HG03108 (cell line): Measurements from ENCODE around the gene SOWAHC.
A peak's percentile ranks its signal among the peaks of the same experiment; 100 is the strongest.
"Not testable (repeated sequence)": the region's sequence is repeated elsewhere in the genome, so short reads cannot be mapped to it uniquely, and the experiment has no call there.

Experiments
- ATAC-seq: cut with Tn5 transposase; IDR thresholded peaks from one replicate; pipeline ENCODE4 v1.9.1; 2021; ENCODE audit warnings: moderate library complexity; ENCODE audit not compliant: unreplicated experiment

Gene SOWAHC, protein sequence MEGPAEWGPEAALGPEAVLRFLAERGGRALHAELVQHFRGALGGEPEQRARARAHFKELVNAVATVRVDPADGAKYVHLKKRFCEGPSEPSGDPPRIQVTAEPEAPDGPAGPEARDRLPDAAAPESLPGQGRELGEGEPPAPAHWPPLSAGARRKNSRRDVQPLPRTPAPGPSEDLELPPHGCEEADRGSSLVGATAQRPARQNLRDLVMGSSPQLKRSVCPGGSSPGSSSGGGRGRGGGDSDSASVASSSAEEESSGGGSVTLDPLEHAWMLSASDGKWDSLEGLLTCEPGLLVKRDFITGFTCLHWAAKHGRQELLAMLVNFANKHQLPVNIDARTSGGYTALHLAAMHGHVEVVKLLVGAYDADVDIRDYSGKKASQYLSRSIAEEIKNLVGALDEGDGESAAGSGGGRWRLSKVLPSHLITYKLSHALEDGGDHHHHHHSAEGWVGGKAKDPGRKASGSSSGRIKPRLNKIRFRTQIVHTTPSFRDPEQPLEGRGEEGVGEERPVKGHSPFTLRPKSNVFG

DNA sequence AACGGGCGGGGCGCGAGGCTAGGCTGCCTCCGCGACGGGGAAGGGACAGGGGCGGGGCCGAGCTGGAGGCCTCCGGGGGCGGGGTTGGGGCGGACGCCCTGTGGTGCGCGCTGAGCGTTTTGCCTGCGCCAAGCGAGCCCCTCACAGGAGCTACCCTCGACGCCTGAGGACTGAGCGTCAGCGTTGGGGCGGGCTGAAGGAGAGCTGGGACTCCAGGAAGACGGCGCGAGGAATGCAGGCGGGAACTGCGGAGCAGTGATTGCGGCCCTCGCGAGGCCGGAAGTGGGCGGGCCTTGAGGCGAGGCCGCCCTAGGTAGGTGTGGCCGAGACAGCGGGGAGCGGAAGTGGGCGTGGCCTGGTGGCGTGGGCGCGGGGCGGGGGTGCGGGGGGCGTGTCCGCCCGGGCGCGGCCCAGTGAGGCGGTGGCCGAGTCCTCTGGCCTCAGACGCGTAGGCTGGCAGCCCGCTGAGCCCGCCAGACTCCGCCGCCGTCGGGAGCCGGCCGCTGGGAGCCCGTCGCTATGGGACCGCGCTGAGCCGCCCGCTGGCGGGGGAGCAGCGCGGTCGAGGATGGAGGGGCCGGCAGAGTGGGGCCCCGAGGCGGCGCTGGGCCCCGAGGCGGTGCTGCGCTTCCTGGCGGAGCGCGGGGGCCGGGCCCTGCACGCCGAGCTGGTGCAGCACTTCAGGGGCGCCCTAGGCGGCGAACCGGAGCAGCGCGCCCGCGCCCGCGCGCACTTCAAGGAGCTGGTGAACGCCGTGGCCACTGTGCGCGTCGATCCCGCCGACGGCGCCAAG, at the start of gene SOWAHC, which contains the start of gene SEPTIN10:
Gene SOWAHC, plus strand, starts transcription at position 443 of the 793 bp plus-strand sequence. Its CDS starts 126 bp downstream, at position 569.
Gene SEPTIN10, minus strand, starts transcription at position 45 of the 793 bp plus-strand sequence. CDS start 139 bp downstream, outside the sequence.
- ATAC-seq: peak; percentile 77

DNA sequence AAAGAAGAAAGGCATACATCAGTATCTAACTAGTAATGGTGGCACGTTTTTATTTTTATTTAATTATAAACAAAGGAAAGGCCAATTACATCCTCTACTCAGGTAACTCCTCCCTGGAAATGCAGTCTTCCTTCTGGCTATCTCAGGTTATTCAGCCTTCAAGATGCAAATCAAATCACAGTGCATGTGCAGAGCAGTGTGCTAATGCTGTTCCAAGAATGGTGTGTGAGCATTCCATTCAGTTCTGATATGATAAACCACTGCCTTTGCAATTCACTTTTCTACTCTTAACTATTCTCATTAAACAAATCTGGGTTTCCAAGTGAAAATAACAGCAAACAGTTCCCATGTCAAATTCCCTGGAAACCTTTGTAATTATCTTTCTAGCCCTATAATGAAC, 38.8 kb upstream of the SOWAHC start:
- ATAC-seq: no peak

DNA sequence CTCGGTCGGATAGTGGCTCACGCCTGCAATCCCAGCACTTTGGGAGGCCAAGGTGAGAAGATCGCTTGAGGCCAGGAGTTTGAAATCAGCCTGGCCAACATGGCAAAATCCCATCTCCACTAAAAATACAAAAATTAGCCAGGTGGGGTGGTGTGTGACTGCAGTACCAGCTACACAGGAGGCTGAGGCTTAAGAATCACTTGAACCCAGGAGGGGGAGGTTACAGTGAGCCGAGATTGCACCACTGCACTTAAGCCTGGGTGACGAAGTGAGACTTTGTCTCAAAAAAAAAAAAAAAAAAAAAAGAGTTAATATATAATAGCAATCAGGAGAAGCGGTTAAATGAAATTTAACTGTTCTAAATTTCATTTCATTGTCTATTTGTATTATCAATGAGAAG, 36.5 kb upstream of the SOWAHC start:
- not testable (repeated sequence) for ATAC-seq

DNA sequence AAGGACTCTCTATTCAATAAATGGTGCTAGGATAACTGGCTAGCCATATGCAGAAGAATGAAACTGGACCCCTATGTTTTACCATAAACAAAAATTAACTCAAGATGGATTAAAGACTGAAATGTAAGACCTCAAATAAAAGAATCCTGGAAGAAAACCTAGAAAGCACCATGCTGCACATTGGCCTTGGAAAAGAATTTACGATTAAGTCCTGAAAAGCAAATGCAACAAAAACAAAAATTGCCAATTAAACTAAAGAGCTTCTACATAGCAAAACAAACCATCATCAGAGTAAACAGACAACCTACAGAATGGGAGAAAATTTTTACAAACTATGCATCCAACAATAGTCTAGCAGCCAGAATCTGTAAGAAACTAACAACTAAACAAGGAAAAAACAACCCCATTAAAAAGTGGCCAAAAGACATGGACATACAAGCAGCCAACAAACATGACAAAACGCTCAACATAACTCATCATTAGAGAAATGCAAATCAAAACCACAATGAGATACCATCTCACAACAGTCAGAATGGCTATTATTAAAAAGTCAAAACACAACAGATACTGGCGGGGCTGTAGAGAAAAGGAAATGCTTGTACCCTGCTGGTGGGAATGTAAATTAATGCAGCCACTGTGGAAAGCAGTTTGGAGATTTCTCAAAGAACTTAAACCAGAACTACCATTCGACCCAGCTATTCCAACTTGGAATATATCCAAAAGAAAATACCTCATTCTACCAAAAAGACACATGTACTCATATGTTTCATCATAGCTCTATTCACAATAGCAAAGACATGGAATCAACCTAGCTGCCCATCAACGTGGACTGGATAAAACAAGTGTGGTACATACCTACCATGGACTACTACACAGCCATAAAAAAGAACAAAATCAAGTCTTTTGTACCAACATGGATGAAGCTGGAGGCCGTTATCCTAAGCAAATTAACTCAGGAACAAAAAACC, 31.0 kb upstream of the SOWAHC start:
- no peak for ATAC-seq

DNA sequence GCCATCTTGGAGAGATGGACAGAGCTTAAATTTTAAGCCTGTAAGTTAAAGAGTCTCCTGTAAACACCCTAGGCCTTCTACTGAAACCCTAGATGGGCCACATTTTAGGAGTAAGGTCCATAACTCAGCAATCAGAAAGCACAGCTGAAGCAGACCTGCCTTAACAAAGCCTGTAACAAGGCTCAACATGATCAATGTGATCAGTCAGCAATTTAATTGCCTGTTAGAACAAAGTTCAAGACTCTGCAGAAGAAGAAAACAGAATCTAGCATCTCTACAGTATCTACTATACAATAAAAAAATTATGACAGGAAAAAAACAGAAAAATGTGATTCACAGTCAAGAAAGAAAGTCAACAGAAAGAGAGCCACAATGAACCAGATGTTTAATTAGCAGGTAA, 27.5 kb upstream of the SOWAHC start:
- no peak for ATAC-seq

DNA sequence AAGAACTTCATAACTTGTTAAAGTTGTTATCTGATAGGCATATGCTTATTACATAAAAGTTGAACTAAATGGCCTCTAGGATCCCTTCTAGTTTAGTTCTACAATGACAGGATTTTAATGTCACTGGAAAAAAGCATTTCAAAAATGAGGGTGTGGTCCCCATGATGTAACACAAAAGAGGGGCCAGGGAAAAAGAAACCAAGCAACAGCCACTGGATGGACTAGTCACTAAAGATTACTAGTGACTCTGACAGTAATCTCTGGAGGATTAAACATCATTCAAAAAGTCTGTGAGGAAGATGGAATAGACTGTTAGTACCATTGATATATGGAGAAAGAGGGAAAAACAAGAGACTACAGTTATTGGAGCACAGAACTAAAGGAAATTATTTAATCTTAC, 23.0 kb upstream of the SOWAHC start:
- ATAC-seq: no peak

DNA sequence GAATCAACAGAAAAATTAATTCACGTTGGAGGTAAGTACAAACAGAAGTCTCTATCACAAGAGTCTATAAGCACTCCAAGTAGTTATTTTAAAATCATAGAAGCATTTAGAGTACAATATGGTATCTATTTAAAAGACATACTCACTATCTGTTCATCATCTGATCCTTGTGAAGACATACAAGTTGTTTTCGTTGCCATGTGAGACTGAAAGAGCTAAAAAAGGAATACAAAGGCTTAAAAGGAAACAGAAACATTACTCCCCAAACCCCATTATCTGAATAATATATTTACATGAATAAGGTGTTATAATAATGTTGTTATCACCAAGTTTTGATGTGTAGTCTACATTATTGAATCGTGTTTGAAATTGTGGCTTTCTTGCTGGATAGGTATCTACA, 21.3 kb upstream of the SOWAHC start:
- no peak for ATAC-seq

DNA sequence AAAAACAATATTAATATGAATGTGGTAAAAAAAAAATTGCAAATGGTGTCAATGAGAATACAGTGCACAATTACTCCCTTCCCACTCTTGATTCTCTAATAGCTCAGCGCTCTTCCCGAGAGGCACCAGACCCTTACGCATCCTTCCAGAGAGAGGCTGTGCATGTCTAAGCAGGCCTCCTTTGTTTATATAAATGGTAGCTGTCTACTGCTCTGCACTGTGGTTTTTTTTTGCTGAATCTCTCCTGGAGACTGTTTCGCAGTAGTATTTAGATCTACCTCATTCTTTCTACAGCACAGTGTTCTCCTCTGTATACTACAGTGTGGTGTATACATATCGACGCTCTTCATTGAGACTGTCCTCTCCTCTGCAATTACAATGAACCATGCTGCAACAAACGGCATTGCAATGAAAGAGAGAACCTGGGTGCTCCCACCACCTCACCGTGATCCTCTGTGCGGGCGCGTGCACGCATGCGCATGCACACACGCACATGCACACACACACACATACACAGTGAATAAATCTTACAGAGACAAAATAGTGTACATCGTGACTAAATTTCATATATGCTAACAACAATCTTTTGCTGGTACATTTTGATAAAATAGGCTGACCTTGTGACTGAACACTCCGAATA, 19.8 kb upstream of the SOWAHC start:
- no peak for ATAC-seq

DNA sequence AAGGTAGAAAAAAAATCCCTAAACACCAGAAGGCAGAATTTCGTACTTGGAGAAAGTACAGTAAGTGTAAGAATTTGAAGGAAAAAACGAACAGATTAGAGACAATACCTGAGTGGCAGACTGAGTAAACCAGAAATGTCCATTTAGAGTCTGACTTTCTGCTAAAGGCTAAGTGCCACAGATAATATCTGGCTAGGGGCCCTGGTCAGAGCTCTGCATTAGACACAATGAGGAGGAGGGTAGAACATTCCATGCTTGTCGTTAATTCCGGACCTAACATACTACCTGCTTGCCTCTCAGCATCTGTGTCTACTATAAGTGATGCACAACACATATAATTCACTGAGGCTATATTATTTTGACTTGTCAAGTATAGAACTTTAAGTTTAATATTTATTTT, 18.5 kb upstream of the SOWAHC start:
- ATAC-seq: no peak

DNA sequence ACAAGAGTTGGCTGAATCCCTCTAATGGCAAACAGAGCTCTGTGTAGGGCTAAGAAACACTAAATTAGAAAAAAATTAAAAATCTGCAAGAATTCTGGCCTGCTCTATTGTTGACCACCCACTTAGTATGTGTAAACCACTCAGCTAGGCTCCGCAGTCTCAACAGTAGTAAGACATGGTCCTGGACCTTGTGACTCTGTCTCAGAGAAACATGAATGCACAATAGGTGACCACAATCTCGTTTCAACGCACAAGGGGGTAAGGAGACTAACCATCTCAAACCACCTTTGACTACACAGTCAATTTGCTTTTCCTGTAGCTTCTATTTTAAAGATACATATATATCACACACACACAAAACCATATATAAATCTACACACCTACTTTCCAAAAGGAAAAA, 16.9 kb upstream of the SOWAHC start:
- ATAC-seq: no peak

DNA sequence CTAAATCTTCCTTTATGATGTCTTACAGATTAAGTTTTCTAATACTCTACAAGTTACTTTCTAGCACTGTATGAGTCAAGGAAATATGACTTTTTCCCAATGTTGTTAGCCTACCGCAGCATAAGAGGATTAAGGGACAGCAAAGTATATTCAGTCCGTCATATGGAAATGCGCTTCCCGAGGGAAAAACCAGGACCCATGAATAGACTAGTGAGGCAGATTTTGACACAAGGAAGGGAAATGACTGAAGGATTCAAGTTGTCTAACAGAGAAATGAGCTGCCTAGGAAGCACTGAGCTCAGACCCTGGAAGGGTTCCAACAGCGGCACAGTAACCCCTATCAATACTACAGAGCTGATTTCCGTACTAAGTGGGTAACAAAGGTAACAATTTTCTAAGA, 12.4 kb upstream of the SOWAHC start:
- ATAC-seq: no peak

DNA sequence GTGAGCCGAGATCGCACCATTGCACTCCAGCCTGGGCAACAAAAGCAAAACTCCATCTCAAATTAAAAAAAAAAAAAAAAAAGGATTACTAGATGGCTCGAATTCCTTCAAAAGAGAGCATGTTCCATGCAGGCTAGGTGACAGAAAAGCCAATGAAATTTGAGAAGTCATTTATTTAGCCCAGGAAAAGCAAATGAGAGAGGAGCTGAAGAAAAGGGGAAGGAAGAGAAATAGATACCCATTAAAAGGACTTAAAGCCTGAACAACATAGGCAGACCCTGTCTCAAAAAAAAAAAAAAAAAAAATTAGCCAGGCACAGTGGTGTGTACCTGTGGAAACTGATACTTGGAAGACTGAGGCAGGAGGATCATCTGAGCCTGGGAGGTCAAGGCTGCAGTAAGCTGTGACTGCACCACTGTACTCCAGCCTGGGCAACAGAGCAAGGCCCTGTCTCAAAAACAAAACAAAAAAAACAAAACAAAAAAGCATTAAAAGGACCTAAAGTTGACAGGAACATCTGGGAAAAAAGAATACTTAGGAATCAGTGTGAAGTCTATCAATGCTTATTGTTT, 11.5 kb upstream of the SOWAHC start:
- no peak for ATAC-seq

DNA sequence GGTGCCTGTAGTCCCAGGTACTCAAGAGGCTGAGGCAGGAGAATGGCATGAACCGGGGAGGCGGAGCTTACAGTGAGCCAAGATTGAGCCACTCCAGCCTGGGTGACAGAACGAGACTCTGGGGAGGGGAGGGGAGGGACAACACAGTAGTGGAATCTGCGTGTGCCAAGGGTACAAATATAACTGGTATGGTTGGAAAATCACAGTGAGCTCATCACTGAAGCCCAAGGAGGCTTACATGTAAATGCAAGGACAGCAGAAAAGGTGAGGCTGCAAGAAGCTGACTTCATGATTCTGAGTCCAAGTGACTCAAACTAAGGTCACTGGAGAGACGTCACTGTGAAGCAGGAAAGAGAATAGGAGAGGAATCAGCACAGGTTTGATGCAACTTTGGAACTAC, 9.6 kb upstream of the SOWAHC start:
- no peak for ATAC-seq

DNA sequence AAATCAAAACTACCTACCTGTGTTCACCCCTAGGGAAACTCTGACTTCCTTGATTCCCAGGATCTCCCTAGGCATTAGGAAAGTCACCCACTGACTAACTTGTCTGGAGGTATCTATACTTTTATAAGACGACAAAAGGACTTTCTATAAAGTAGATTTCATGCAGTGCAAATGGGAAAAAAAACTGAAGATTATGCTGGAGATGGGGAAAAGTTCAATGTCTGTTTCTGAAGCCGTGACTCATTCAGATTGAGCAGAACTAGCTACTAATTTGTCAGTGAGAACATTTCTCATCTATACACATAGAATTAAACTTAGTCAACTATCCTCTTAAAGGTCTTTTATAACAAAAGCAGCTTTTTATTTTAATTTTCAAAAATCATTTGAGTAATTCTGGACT, 6.4 kb upstream of the SOWAHC start:
- ATAC-seq: no peak

DNA sequence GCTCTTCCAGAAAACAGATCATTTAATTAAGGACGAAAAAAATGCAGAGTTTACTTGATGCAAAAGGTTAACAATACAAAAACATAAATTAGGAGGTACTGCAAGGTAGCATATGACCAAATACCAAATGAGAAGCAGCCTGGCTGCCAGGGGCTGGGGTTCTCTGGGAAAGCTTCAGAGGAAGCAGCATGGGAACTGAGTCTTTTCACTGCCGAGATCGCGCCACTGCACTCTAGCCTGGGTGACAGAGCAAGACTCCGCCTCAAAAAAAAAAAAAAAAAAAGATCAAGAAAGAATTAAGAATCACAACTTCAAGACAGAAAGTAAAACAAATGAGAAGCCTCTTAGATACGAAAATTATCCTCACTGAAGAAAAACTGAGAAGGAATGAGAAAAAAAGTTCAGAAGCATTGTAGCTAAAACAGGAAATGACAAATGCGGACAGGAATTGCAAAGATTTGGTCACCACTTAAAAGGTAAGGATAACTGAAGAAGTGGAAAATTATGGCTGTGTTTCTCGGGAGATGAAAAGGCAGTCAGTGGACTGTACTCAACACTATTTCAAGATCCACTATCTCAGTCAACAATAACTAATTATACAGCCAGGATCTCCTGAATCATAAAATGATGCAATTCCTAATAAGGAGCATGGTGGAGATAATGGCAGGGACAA, 4.7 kb upstream of the SOWAHC start:
- no peak for ATAC-seq

DNA sequence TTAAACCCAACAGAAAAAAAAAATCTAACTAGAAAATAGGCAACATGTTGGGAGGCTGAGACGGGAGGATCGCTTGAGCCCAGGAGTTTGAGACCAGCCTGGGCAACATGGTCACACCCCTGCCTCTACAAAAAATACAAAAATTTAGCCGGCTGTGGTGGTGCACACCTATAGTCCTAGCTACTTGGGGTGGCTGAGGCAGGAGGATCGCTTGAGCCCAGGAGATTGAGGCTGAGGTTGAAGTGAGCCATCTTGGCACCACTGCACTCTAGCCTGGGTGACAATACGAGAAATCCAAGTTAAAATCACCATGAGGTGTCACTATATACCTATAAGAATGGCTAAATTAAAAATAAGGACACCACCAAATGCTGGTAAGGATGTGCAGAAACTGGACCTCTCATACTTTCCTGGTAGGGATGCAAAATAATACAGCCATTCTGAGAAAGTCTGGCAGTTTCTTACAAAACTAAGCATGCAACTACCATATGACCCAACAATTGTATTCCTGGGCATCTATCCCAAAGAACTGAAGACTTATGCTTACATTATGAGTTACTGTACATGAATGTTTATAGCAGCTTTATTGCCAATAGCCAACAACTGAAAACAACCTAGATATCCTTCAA, 2.6 kb upstream of the SOWAHC start:
- no peak for ATAC-seq

DNA sequence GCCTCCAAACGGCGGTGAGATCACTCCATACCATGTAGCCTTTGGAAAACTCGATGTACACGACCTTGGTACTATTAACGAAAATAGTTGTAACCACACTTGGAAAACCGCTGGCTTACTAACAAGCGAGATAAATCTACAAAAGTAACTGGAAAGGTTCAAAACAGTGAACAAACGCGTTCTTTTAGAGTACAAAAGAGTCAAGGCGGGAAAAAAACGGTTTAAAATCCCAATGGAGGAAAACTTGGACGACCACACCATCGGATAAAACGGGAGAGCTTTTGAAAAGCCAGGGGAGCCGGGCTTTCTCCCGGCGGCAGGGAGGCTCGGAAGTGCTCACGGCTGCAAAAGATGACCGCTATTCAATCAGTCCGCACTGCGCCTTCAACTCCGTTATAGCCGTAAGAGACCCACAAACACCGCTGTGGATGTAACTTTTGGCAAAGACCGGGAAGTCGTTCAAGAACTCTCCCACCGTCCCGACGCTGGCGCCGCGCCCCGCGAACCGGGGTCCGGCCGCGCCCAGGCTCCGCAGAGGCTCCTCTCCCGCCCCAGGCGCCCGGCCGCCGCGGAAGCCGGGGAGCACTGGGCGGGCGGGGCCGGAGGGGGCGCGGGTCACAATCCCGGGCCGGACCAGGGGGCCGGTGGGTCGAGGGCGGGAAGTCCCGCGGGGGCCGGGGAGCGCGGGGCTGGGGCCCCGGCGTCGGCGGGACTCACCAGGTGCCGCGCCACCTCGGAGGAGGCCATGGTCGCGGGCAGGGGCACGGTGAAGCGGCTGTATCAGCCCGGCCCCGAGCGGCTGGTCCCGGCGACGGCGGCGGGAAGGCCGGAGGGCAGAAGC, 863 bp upstream of the SOWAHC start:
- peak; percentile 11 for ATAC-seq
